Upper lobe of left lung (tissue), 6 donors: ENCODE data around the gene TAF3. TPM values are rescaled to one million over a fixed set of nuclear protein-coding genes. Genes with fewer than 3 reads are reported as not detected.
"Not testable (repeated sequence)": the region's sequence is repeated elsewhere in the genome, so short reads cannot be mapped to it uniquely, and the experiment has no call there.

Experiments used
- ATAC-seq, 2 donors: fragments of 200-7000 bp; cut with Tn5 transposase; one replicate each; pipeline ENCODE4 v1.9.1; 2022; ENCODE audit warnings: mild to moderate bottlenecking in 2 of 2, moderate library complexity in 2 of 2; ENCODE audit not compliant: low FRiP score in 2 of 2
- DNase-seq, 2 donors: peaks; one replicate each; pipeline ENCODE4 v3.0.0-alpha.2; 2019 to 2020
- H3K27ac ChIP-seq, 4 donors: fragments of 200-600 bp; sonication (generic); one replicate each; pipeline ENCODE4 v1.5.1; 2016 to 2019
- H3K27me3 ChIP-seq, 4 donors: fragments of 200-600 bp; sonication (generic); one replicate each; pipeline ENCODE4 v1.5.1; 2017 to 2019
- H3K36me3 ChIP-seq, 4 donors: fragments of 200-600 bp; sonication (generic); one replicate each; pipeline ENCODE4 v1.5.1; 2016 to 2019
- H3K4me1 ChIP-seq, 4 donors: fragments of 200-600 bp; sonication (generic); one replicate each; pipeline ENCODE4 v1.5.1; 2018 to 2019
- H3K4me3 ChIP-seq, 4 donors: fragments of 200-600 bp; sonication (generic); one replicate each; pipeline ENCODE4 v1.5.1; 2017 to 2019; ENCODE audit warnings: mild to moderate bottlenecking in 2 of 4, moderate library complexity in 1 of 4
- H3K9me3 ChIP-seq, 4 donors: fragments of 200-600 bp; sonication (generic); one replicate each; pipeline ENCODE4 v1.5.1; 2018 to 2019
- CTCF ChIP-seq, 6 experiments: fragments of 450-650 bp in 4 of 6; fragments of 200-600 bp in 2 of 6; sonication (generic) in 2 of 6; IDR thresholded peaks; one replicate each; pipeline ENCODE4 v1.5.1; 2016 to 2019; ENCODE audit warnings: antibody characterized with exemption in 6 of 6
- EP300 ChIP-seq, 4 donors: sonication (generic); formaldehyde crosslinking; IDR thresholded peaks; one replicate each; pipeline ENCODE4 v1.5.1; 2017; ENCODE audit warnings: antibody characterized with exemption in 4 of 4, control low read depth in 2 of 4
- POLR2A ChIP-seq, 4 donors: fragments of 450-650 bp; IDR thresholded peaks; one replicate each; pipeline ENCODE4 v1.5.1; 2016 to 2017; ENCODE audit warnings: antibody characterized with exemption in 4 of 4, mild to moderate bottlenecking in 2 of 4
- POLR2AphosphoS5 ChIP-seq, 2 donors: sonication (generic); formaldehyde crosslinking; IDR thresholded peaks; one replicate each; pipeline ENCODE4 v1.5.1; 2017; ENCODE audit warnings: antibody characterized with exemption in 2 of 2
- whole genome bisulfite sequencing, 2 donors: methylation state at CpG; one replicate each; pipeline ENCODE4 v1.1.5; 2017 to 2018; 5-methylcytosine and 5-hydroxymethylcytosine counted together
- total RNA-seq, 6 donors: library from RNA; depleted of rRNA in 4 of 6; stranded (reverse); fragments of >200 nt in 4 of 6; gene quantifications; one replicate each; pipeline versions ENCODE4 v1.1.0 to v1.2.1, GENCODE V29; 2016 to 2021
- donor health status: DM: no; HTN: no; CAD: no; lungs with moderate emphysema.
- donor health status: DM: no; HTN: yes; CAD: no; lungs with severe emphysema.

The TAF3 gene
- total RNA-seq, 6 donors from 2014 or later: 6.8 to 16.8 (median 10.1) TPM

- H3K4me1 ChIP-seq: peaks cover 0 to 6% (median 0%) of the 10 kb centered on the region in 4 donors
- no peaks in the 10 kb centered on the region for H3K36me3 ChIP-seq
- no peak overlapping the region for H3K4me3 ChIP-seq
- peaks cover 0 to 3% (median 0%) of the 10 kb centered on the region in 4 donors for H3K27me3 ChIP-seq
- H3K27ac ChIP-seq: no peak overlapping the region
- 80 to 93% methylated on average over 4 of the region's 4 CpGs for WGBS, 2 donors
- DNase-seq (no peak), ATAC-seq (no peak)
- TF ChIP-seq CTCF (IDR thresholded peaks at IDR 0.05) (no peak), POLR2AphosphoS5 (IDR thresholded peaks at IDR 0.05) (no peak), EP300 (IDR thresholded peaks at IDR 0.05) (no peak), POLR2A (IDR thresholded peaks at IDR 0.05) (no peak)
- H3K9me3 ChIP-seq: no peaks in the 10 kb centered on the region
Measured at GRCh38 chr10:8023321-8023720, 205.0 kb downstream of the TAF3 start.

GRCh38 chr10:8023851-8024250 lies 205.5 kb downstream of the TAF3 start:
- no peak for DNase-seq
- Histone ChIP-seq H3K27ac (no peak overlapping the region), H3K4me3 (no peak overlapping the region), H3K36me3 (no peaks in the 10 kb centered on the region), H3K4me1 (peaks cover 0 to 6% (median 0%) of the 10 kb centered on the region in 4 donors), H3K9me3 (no peaks in the 10 kb centered on the region), H3K27me3 (peaks cover 0 to 3% (median 0%) of the 10 kb centered on the region in 4 donors)
- ATAC-seq: no peak
- TF ChIP-seq POLR2AphosphoS5 (IDR thresholded peaks at IDR 0.05) (no peak), EP300 (IDR thresholded peaks at IDR 0.05) (no peak), POLR2A (IDR thresholded peaks at IDR 0.05) (no peak), CTCF (IDR thresholded peaks at IDR 0.05) (no peak)
- WGBS, 2 donors: 86 to 93% methylated on average over 2 of the region's 2 CpGs

- no peaks in the 10 kb centered on the region for H3K36me3 ChIP-seq
- H3K27ac ChIP-seq: no peak overlapping the region
- H3K27me3 ChIP-seq: peaks cover 0 to 3% (median 0%) of the 10 kb centered on the region in 4 donors
- H3K9me3 ChIP-seq: no peaks in the 10 kb centered on the region
- H3K4me3 ChIP-seq: peak overlapping the region in 2 of 4 donors; percentile 4 to 11
- TF ChIP-seq POLR2A (IDR thresholded peaks at IDR 0.05) (no peak), CTCF (IDR thresholded peaks at IDR 0.05) (no peak), POLR2AphosphoS5 (IDR thresholded peaks at IDR 0.05) (no peak)
- ATAC-seq (no peak), DNase-seq (no peak)
- WGBS, 2 donors: 44 to 47% methylated on average over 17 of the region's 17 CpGs
- peaks cover 0 to 6% (median 0%) of the 10 kb centered on the region in 4 donors for H3K4me1 ChIP-seq
Measured at GRCh38 chr10:8026349-8027259, 208.3 kb downstream of the TAF3 start.

GRCh38 chr10:8031211-8031610 lies 212.9 kb downstream of the TAF3 start:
- Histone ChIP-seq H3K4me1 (peaks cover 12 to 24% (median 20%) of the 10 kb centered on the region in 4 donors), H3K27me3 (peaks cover 3 to 32% (median 21%) of the 10 kb centered on the region in 4 donors)
- not testable (repeated sequence) for H3K4me3 ChIP-seq, H3K27ac ChIP-seq, H3K9me3 ChIP-seq, DNase-seq, H3K36me3 ChIP-seq, ATAC-seq
- 89 to 95% methylated on average over 5 of the region's 5 CpGs for WGBS, 2 donors

DNA sequence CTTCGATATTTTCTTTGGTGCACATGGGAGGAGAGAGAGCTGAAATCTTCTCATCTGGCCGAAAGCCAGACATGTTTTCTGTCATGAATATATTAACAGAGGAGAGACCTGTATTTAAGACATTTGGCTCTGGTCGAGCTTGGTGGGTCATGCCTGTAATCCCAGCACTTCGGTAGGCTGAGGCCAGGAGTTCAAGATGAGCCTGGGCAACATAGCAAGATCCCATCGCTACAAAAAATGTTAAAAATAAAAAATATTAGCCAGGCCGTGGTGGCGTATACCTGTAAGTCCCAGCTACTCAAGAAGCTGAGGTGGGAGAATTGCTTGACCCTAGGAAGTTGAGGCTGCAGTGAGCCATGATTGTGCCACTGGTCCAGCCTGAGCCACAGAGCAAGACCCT lies 214.3 kb downstream of the TAF3 start:
- WGBS, 2 donors: 94 to 97% methylated on average over 7 of the region's 7 CpGs

More for the DNA sequence above, 214.3 kb downstream of the TAF3 start:
- ATAC-seq (no peak), DNase-seq (no peak)
- no peak for TF ChIP-seq EP300 (IDR thresholded peaks at IDR 0.05)
- no peak for TF ChIP-seq POLR2AphosphoS5 (IDR thresholded peaks at IDR 0.05)
- TF ChIP-seq POLR2A (IDR thresholded peaks at IDR 0.05): no peak
- TF ChIP-seq CTCF (IDR thresholded peaks at IDR 0.05): no peak
- Histone ChIP-seq H3K4me3 (no peak overlapping the region), H3K4me1 (peaks cover 16 to 31% (median 18%) of the 10 kb centered on the region in 4 donors), H3K27ac (no peak overlapping the region), H3K27me3 (peaks cover 3 to 45% (median 26%) of the 10 kb centered on the region in 4 donors), H3K36me3 (no peaks in the 10 kb centered on the region), H3K9me3 (no peaks in the 10 kb centered on the region)
